GM18867 (cell line): ENCODE data around the gene TRABD2A.
"Not testable (repeated sequence)": the region's sequence is repeated elsewhere in the genome, so short reads cannot be mapped to it uniquely, and the experiment has no call there.

Experiments
- ATAC-seq: cut with Tn5 transposase; IDR thresholded peaks from one replicate; pipeline ENCODE4 v1.9.1; 2021; ENCODE audit warnings: mild to moderate bottlenecking, moderate library complexity; ENCODE audit not compliant: unreplicated experiment

Gene TRABD2A

GRCh38 chr2:84880645-84881521 is at the start of gene TRABD2A:
Gene TRABD2A, minus strand, starts transcription at chr2:84881084. Its CDS starts 45 bp downstream, at chr2:84881039.
- no peak for ATAC-seq

- no peak for ATAC-seq
Observed at GRCh38 chr2:84927275-84927627, 46.4 kb upstream of the TRABD2A start.

GRCh38 chr2:84925724-84926376 is 45.0 kb upstream of the TRABD2A start:
- ATAC-seq: peak; percentile 79

- ATAC-seq: peak; percentile 0
Observed at GRCh38 chr2:84925336-84925723, 44.4 kb upstream of the TRABD2A start.

- ATAC-seq: peak; percentile 33
Observed at GRCh38 chr2:84924173-84925106, 43.6 kb upstream of the TRABD2A start.

- ATAC-seq: no peak
Observed at GRCh38 chr2:84923009-84923408, 42.1 kb upstream of the TRABD2A start.

GRCh38 chr2:84919885-84920580 is 39.1 kb upstream of the TRABD2A start:
- ATAC-seq: peak; percentile 55

- ATAC-seq: no peak
Observed at GRCh38 chr2:84918430-84918829, 37.5 kb upstream of the TRABD2A start.

GRCh38 chr2:84917821-84918220 is 36.9 kb upstream of the TRABD2A start:
- not testable (repeated sequence) for ATAC-seq

GRCh38 chr2:84915675-84916074 is 34.8 kb upstream of the TRABD2A start:
- not testable (repeated sequence) for ATAC-seq

- no peak for ATAC-seq
Observed at GRCh38 chr2:84914334-84914733, 33.5 kb upstream of the TRABD2A start.

- ATAC-seq: no peak
Observed at GRCh38 chr2:84912984-84913383, 32.1 kb upstream of the TRABD2A start.

GRCh38 chr2:84911135-84911678 is 30.3 kb upstream of the TRABD2A start:
- no peak for ATAC-seq

GRCh38 chr2:84908948-84909713 is 28.2 kb upstream of the TRABD2A start:
- ATAC-seq: no peak

GRCh38 chr2:84906900-84907714 is 26.2 kb upstream of the TRABD2A start:
- ATAC-seq: no peak

GRCh38 chr2:84906108-84906899 is 25.4 kb upstream of the TRABD2A start:
- ATAC-seq: peak; percentile 30

GRCh38 chr2:84905181-84906107 is 24.6 kb upstream of the TRABD2A start, which contains the start of gene TMSB10:
Gene TMSB10, plus strand, starts transcription at chr2:84905656.
- ATAC-seq: peak; percentile 71
